ENCODE results near the gene MICALL2.
A peak's percentile ranks its signal among the peaks of the same experiment; 100 is the strongest.

Gene MICALL2

GRCh38 chr7:1409555-1409954, 49.7 kb downstream of the MICALL2 start:
- Histone ChIP-seq H3K4me1 (peaks cover 4 to 74% (median 46%) of the 10 kb centered on the region in 10 experiments; a peak in 16 of 20 replicates), H3K9ac (no peak overlapping the region), H4K20me1 (peaks cover 0 to 22% (median 0%) of the 10 kb centered on the region in 11 experiments; a peak in 2 of 22 replicates), H3K27me3 (peaks cover 21 to 47% (median 38%) of the 10 kb centered on the region in 11 experiments), H3K9me3 (replicated peaks in 1 of 11) (no peaks in the 10 kb centered on the region), H3K27ac (no peak overlapping the region), H3K4me2 (peak overlapping the region in 4 of 11 experiments; percentile 45 to 76 (median 64); a peak in 5 of 22 replicates), H3K36me3 (no peaks in the 10 kb centered on the region), H3K4me3 (no peak overlapping the region)
- TF ChIP-seq Cebpa-rat (IDR thresholded peaks at IDR 0.05): no peak

- Histone ChIP-seq H3K4me1 (peaks cover 14 to 84% (median 57%) of the 10 kb centered on the region in 10 experiments; a peak in 19 of 20 replicates), H3K9ac (no peak overlapping the region; a peak in 1 of 22 replicates), H3K27me3 (peaks cover 31 to 58% (median 48%) of the 10 kb centered on the region in 11 experiments), H3K9me3 (replicated peaks in 1 of 11) (no peaks in the 10 kb centered on the region), H4K20me1 (peaks cover 0 to 22% (median 0%) of the 10 kb centered on the region in 11 experiments; a peak in 2 of 22 replicates), H3K27ac (no peak overlapping the region), H3K36me3 (no peaks in the 10 kb centered on the region), H3K4me2 (peak overlapping the region in 7 of 11 experiments; percentile 46 to 76 (median 68); a peak in 11 of 22 replicates), H3K4me3 (no peak overlapping the region)
- no peak for TF ChIP-seq Cebpa-rat (IDR thresholded peaks at IDR 0.05)
Measured at GRCh38 chr7:1408466-1408865, 50.8 kb downstream of the MICALL2 start.

DNA sequence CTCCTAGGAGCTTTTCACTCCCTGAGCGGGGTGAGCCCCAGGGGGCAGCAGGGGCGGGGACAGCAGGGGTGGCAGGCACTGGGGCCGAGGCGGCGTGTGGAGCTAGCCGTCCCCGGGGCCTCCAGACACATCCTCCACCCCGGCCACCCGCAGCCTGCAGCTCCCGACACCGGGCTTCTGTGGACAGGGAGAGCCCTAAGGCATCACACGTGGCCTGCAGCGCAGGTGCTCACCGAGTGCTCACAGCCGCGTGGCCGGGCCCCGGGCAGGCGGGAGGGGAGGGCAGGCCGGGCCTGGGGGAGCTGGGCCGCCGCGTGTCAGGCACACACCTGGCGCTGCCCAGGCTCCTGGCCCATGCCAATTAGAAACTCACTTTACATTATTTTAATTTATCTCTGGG, 51.4 kb downstream of the MICALL2 start:
- Histone ChIP-seq H4K20me1 (peaks cover 0 to 22% (median 0%) of the 10 kb centered on the region in 11 experiments; a peak in 2 of 22 replicates), H3K27me3 (peaks cover 31 to 63% (median 54%) of the 10 kb centered on the region in 11 experiments), H3K4me2 (peak overlapping the region in 8 of 11 experiments; percentile 46 to 76 (median 64); a peak in 15 of 22 replicates), H3K4me1 (peaks cover 16 to 89% (median 60%) of the 10 kb centered on the region in 10 experiments; a peak in 19 of 20 replicates), H3K9me3 (replicated peaks in 1 of 11) (no peaks in the 10 kb centered on the region), H3K9ac (peak overlapping the region in 2 of 11 experiments; percentile 1 to 14; a peak in 1 of 22 replicates), H3K27ac (no peak overlapping the region), H3K4me3 (no peak overlapping the region), H3K36me3 (no peaks in the 10 kb centered on the region)
- no peak for TF ChIP-seq Cebpa-rat (IDR thresholded peaks at IDR 0.05)

DNA sequence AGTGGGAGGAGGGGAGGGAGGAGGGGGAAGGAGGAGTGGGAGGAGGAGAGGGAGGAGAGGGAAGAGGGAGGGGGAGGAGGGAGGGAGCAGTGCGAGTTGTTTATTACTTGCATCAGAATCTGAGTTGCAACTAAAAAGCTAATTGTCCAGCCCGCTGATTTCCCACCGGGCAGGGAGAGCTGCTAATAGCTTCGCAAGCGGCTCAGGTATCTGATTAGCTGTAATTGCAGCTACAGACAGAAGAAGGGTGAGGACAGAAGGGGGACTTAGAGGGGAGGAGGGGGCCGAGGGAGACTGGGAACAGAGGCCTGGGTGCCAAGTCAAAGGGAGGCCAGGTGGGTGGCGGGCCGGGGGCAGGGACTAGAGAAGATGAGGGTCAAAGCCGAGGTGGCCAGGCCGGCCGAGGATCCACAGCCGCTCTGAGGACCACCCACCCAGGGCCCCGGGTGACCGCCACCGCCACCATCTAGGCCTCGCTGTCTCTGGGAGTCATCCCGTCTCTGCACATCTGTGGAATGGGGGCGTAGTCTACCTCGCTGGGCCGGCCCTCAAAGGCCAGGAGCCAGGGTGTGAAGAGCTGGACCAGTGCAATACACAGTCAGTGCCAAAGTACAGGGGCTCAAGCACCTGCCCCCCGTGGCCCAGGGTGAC, 54.2 kb downstream of the MICALL2 start:
- H3K27me3 ChIP-seq: peaks cover 31 to 79% (median 54%) of the 10 kb centered on the region in 11 experiments
- H3K4me3 ChIP-seq: no peak overlapping the region
- peaks cover 0 to 10% (median 0%) of the 10 kb centered on the region in 11 experiments; a peak in 2 of 22 replicates for H4K20me1 ChIP-seq
- TF ChIP-seq Cebpa-rat (IDR thresholded peaks at IDR 0.05): no peak
- H3K4me1 ChIP-seq: peaks cover 10 to 71% (median 41%) of the 10 kb centered on the region in 10 experiments; a peak in 19 of 20 replicates
- H3K36me3 ChIP-seq: no peaks in the 10 kb centered on the region
- no peak overlapping the region for H3K9ac ChIP-seq
- peaks cover 0 to 9% (median 0%) of the 10 kb centered on the region in 11 experiments; a peak in 3 of 22 replicates for H3K9me3 ChIP-seq (replicated peaks in 1 of 11)
- peak overlapping the region in 6 of 11 experiments; percentile 1 to 48 (median 26); a peak in 4 of 22 replicates for H3K4me2 ChIP-seq
- no peak overlapping the region for H3K27ac ChIP-seq

DNA sequence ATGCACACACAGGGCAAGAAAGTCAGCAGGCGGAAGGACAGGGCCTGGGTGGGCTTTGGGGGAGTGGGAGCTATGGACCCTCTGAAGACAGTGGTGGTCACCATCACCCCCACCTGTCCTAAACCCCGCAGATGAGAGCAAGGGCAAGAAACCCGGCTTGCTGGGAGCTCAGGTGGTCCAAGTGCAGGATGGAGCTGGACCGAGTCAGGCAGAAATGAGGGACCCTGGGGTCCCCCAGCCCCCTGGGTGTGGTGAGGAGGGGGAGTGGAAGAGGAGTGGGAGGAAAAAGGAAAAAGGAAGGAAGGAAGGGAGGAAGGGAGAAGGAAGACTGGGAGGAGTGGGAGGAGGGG, 54.8 kb downstream of the MICALL2 start:
- no peak for TF ChIP-seq Cebpa-rat (IDR thresholded peaks at IDR 0.05)
- peaks cover 31 to 78% (median 52%) of the 10 kb centered on the region in 11 experiments for H3K27me3 ChIP-seq
- H3K4me2 ChIP-seq: peak overlapping the region; percentile 77 to 93 (median 89)
- no peak overlapping the region for H3K27ac ChIP-seq
- peaks cover 10 to 74% (median 41%) of the 10 kb centered on the region in 10 experiments; a peak in 19 of 20 replicates for H3K4me1 ChIP-seq
- H3K4me3 ChIP-seq: peak overlapping the region in 2 of 10 experiments; percentile 31 to 42; a peak in 2 of 20 replicates
- no peaks in the 10 kb centered on the region for H3K36me3 ChIP-seq
- H4K20me1 ChIP-seq: peaks cover 0 to 10% (median 0%) of the 10 kb centered on the region in 11 experiments; a peak in 2 of 22 replicates
- H3K9me3 ChIP-seq (replicated peaks in 1 of 11): peaks cover 0 to 9% (median 0%) of the 10 kb centered on the region in 11 experiments; a peak in 3 of 22 replicates
- H3K9ac ChIP-seq: peak overlapping the region in 1 of 11 experiments; percentile 42; a peak in 1 of 22 replicates

DNA sequence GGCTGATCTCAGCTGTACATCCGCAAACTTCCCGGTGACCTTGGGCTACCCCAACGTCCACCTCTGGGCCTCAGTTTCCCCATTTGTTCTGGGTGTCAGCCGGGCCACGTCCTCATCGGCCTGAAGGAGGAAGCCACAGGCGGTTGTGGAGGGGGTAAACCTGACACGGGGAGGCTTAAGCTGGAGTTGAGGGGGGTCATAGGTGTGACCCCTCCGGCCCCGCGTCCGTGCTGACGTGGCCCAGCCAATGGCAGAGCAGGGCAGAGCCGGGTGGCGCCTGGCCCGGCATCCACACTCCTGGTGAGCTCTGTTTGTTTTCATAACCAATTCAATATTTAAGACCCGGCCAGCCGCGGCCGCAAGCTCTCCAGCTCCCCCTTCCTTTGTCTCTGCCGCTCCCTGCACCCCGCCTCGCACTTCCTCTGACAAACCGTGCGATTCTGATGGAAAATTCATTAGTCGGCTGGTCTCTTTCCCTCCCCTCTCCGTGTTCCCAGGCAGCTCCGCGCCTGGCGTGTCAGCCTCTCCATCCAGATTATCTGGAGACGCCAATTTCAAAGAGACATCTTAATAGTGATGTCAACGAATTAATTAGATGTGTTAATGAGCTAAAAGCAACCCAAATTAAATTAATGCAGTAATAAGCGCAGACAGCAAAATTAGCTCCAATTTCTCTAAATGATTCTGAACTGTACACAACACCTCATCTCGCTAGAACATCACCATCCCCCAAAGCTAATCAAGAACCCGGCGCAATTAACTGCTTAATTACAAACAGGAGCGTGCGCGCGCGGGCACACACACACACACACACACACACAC, 55.4 kb downstream of the MICALL2 start:
- peaks cover 0 to 9% (median 0%) of the 10 kb centered on the region in 11 experiments; a peak in 3 of 22 replicates for H3K9me3 ChIP-seq (replicated peaks in 1 of 11)
- H3K4me1 ChIP-seq: peaks cover 10 to 74% (median 43%) of the 10 kb centered on the region in 10 experiments; a peak in 19 of 20 replicates
- H3K4me3 ChIP-seq: peak overlapping the region in 8 of 10 experiments; percentile 3 to 57 (median 32); a peak in 6 of 20 replicates
- H3K36me3 ChIP-seq: no peaks in the 10 kb centered on the region
- H4K20me1 ChIP-seq: peaks cover 0 to 10% (median 0%) of the 10 kb centered on the region in 11 experiments; a peak in 2 of 22 replicates
- no peak for TF ChIP-seq Cebpa-rat (IDR thresholded peaks at IDR 0.05)
- peak overlapping the region in 9 of 11 experiments; percentile 15 to 56 (median 39); a peak in 10 of 22 replicates for H3K9ac ChIP-seq
- H3K4me2 ChIP-seq: peak overlapping the region; percentile 77 to 93 (median 89)
- peaks cover 31 to 72% (median 49%) of the 10 kb centered on the region in 11 experiments for H3K27me3 ChIP-seq
- no peak overlapping the region for H3K27ac ChIP-seq

DNA sequence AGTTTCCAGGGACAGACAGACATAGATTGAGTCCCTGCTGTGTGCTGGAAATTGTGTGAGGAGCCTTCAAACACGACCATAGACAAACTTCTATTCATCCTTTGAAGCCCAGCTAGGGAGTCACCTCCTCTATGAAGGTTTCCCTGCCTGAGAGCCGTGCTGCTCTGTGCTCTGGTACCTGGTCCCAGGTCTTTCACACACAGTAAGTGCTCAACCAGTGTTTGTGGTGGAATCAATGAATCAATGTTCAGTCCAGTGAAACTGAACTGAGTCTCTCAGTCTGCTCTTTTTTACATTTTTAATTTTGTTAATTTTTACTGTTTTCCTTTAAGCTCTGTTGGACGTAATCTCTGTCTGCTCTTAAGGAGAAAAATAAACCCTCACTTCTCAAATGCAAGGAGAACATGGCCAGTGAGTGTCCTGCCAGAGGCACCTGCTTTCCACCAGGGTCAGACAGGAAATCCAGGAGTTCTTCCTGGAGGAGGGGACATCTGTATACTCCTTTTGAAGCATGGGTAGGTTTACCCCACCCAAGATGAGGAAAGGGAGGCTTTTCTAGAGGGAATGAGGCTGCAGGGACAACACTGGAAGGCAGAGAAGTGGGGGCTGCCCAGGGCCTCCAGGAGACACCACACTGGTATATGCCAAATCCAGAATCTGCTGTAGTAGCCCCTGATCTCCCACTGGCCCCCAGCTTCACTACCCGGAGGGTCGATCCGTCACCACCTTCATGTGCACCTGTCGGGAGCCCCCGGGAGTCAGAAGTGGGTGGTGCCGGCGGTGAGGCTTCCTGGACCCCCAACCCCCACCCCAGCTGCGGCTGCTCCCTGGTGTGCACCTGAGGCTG, 56.3 kb downstream of the MICALL2 start:
- H3K36me3 ChIP-seq: no peaks in the 10 kb centered on the region
- H3K4me2 ChIP-seq: peak overlapping the region; percentile 77 to 93 (median 89)
- TF ChIP-seq Cebpa-rat (IDR thresholded peaks at IDR 0.05): no peak
- H3K4me3 ChIP-seq: peak overlapping the region in 5 of 10 experiments; percentile 9 to 57 (median 33); a peak in 3 of 20 replicates
- peaks cover 0 to 10% (median 0%) of the 10 kb centered on the region in 11 experiments; a peak in 2 of 22 replicates for H4K20me1 ChIP-seq
- H3K9me3 ChIP-seq (replicated peaks in 1 of 11): peaks cover 0 to 9% (median 0%) of the 10 kb centered on the region in 11 experiments; a peak in 3 of 22 replicates
- H3K4me1 ChIP-seq: peaks cover 10 to 74% (median 42%) of the 10 kb centered on the region in 10 experiments; a peak in 19 of 20 replicates
- H3K9ac ChIP-seq: peak overlapping the region in 3 of 11 experiments; percentile 16 to 42 (median 25); a peak in 2 of 22 replicates
- H3K27ac ChIP-seq: no peak overlapping the region
- peaks cover 23 to 63% (median 40%) of the 10 kb centered on the region in 11 experiments for H3K27me3 ChIP-seq

Measured in BLaER1 treated with 17β-estradiol and CSF1 and Interleukin-3, amounts not matched to agents 10 nM and 100 nM (cell line).